ENCODE results near the gene CDC34.

The CDC34 gene

DNA sequence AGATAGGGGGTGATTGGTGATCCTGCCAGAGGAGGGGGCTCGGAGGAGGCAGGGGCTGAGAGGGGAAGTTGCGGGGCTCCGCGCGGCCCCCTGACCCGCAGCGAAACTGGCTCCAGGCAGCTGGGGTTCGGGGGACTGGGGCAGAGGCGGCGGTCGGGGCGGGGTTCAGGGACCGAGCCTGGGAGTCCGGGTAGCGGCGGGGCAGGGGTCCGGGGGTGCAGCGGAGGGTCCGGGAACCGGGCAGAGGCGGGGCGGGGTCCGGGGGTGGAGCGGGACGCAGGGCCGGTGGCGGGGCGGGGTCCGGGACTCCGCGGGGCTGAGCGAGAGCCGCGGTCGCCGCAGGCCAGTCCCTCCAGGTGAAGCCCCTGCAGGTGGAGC is 34.1 kb upstream of the CDC34 start:
- no peak for DNase-seq (ENCODE audit: low read depth)

DNA sequence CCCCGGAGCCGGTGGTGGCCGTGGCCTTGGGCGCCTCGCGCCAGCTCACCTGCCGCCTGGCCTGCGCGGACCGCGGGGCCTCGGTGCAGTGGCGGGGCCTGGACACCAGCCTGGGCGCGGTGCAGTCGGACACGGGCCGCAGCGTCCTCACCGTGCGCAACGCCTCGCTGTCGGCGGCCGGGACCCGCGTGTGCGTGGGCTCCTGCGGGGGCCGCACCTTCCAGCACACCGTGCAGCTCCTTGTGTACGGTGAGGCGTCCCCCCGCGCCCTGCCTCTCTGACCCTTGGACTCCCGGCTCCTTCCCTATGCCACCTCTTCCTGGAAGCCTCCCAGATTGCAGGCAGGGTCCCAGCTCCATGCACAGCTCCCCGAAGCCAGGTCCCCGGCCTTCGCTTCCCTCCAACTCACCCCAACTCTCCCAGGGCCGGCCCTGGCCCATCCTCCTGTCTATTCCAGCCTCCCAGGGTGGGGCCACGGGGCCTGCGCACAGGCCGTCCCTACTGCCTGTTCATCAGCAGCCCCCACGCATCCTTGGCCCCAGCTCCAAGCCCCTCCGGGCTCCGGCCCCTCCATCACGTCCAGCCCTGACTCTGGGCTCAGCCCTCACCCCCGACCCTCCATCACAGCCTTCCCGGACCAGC is 33.6 kb upstream of the CDC34 start:
- no peak for DNase-seq (ENCODE audit: low read depth)

DNA sequence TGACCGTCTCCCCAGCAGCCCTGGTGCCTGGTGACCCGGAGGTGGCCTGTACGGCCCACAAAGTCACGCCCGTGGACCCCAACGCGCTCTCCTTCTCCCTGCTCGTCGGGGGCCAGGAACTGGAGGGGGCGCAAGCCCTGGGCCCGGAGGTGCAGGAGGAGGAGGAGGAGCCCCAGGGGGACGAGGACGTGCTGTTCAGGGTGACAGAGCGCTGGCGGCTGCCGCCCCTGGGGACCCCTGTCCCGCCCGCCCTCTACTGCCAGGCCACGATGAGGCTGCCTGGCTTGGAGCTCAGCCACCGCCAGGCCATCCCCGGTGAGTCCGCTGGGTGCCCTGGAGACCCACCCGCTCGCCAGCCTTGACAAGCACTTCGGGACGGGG is 33.1 kb upstream of the CDC34 start:
- no peak for DNase-seq (ENCODE audit: low read depth)

DNA sequence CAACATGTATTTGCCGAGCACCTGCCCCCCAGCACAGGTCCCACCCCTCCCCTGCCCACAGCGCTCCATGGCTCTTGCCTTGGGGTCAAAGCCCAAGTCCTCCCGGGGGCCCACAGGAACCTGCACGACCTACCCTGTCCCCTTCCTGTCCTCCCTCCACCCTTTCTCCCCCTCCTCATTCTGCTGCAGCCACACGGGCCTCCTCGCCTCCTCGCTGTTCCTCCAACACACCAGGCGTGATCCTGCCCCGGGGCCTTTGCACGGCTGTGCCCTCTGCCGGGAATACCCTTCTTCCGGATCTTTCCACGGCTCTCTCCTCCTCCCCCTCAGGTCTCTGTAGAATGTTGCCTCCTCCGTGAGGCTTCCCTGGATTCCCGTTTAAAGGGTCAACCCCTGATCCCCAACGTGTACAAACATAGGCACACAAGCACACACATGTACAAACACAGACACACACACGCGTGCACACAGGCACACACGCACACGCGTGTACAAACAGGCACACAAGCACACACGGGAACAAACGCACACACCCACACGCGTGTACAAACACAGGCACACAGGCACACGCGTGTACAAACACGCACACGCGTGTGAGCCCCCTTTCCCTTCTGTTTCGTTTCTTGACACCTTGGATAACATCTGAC is 32.5 kb upstream of the CDC34 start:
- DNase-seq (ENCODE audit: low read depth) = no peak

DNA sequence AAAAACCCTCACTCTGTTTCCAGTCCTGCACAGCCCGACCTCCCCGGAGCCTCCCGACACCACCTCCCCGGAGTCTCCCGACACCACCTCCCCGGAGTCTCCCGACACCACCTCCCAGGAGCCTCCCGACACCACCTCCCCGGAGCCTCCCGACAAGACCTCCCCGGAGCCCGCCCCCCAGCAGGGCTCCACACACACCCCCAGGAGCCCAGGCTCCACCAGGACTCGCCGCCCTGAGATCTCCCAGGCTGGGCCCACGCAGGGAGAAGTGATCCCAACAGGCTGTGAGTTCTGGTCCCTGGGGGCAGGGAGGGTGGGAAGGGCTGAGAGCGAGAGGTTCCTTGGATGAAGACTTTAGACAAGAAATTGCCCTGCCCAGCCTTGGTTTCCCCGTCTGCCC is 29.9 kb upstream of the CDC34 start:
- DNase-seq (ENCODE audit: low read depth) = no peak

DNA sequence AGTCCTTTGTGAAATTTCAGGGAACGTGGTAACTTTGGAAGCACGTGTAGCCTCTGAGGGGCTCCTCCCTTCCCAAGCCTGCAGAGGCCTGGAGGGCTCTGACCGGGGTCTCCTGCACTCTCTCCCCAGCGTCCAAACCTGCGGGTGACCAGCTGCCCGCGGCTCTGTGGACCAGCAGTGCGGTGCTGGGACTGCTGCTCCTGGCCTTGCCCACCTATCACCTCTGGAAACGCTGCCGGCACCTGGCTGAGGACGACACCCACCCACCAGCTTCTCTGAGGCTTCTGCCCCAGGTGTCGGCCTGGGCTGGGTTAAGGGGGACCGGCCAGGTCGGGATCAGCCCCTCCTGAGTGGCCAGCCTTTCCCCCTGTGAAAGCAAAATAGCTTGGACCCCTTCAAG is 26.9 kb upstream of the CDC34 start:
- DNase-seq (ENCODE audit: low read depth) = no peak

DNA sequence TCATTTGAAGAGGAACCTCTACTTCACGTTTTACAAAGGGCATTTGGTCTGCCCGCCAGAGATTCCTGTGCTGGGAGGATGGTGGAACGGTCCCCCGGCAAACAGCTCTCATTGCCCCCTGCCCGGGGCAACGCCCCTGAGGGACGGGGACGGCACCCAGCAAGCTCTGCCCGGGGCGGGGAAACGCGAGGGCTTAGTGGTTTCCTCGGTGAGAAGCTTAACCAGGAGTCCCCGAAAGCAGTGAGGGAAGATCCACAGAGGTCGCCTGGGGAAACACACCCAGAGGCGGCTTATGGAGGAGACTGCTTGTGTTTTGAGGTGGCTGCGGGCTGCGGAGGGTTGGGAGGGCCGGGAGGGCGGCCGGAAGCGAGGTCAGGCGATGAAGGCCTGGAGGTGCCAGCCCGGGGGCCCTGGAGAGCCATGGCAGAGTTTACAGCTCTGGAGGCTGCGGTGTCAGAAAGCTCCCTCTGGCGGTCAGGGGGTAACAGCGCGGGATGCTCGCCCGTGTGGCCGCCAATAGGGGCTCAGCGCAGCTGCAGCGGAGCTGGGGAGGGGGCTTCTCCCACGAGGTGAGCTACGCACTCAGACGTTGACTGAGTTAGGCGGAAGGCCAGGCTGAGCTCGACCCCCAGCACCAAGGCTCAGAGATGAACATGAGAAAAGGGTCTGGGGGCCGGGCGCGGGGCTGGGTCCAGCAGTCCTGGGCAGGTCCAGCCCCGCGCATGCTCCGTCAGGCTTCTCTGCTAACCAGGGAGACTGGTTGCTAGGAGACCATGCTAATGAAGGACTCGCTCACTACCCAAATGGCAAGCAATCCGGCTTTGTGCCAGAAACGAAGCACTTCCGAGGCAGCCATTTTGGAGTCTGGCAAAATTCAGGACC is 24.9 kb upstream of the CDC34 start:
- DNase-seq (ENCODE audit: low read depth) = peak; percentile 99

DNA sequence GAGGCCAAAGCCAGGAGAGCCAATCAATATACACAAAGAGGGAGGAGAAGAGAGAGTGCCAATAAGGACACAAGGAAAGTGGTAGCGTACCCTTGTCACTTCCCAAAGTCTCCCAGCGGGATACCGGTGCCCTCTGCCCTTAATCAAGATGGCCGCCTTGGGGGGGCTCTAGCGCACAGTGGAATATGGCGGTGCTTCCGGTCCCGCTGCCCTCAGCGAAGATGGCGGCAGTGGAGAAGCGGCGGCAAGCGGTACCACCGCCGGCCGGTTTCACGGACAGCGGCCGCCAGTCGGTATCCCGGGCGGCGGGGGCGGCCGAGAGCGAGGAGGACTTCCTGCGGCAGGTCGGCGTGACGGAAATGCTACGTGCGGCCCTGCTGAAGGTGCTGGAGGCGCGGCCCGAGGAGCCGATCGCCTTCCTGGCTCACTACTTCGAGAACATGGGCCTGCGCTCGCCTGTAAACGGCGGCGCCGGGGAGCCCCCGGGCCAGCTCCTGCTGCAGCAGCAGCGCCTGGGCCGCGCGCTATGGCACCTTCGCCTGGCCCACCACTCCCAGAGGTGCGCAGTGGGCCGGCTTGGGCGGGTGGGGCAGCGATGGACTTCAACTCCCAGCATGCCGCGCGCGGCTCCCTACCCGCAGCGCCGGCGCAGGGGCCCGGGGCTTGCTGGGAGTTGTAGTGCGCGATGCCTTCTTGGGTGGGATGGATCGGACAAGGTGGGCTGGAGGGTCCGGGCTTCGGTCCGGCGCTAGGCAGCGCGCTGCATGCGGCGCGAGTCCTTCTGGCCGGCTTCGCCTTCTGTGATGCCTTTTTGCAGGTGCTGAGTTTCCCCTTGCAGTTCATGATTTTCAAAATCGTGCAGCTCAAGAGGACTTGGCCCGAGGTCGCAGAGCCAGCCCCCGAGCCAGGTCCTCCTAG is 24.0 kb upstream of the CDC34 start, which contains the start of gene TPGS1:
Gene TPGS1, plus strand, starts transcription at position 212 of the 918 bp plus-strand sequence. Its CDS starts 10 bp downstream, at position 222.
- DNase-seq (ENCODE audit: low read depth) = no peak

DNA sequence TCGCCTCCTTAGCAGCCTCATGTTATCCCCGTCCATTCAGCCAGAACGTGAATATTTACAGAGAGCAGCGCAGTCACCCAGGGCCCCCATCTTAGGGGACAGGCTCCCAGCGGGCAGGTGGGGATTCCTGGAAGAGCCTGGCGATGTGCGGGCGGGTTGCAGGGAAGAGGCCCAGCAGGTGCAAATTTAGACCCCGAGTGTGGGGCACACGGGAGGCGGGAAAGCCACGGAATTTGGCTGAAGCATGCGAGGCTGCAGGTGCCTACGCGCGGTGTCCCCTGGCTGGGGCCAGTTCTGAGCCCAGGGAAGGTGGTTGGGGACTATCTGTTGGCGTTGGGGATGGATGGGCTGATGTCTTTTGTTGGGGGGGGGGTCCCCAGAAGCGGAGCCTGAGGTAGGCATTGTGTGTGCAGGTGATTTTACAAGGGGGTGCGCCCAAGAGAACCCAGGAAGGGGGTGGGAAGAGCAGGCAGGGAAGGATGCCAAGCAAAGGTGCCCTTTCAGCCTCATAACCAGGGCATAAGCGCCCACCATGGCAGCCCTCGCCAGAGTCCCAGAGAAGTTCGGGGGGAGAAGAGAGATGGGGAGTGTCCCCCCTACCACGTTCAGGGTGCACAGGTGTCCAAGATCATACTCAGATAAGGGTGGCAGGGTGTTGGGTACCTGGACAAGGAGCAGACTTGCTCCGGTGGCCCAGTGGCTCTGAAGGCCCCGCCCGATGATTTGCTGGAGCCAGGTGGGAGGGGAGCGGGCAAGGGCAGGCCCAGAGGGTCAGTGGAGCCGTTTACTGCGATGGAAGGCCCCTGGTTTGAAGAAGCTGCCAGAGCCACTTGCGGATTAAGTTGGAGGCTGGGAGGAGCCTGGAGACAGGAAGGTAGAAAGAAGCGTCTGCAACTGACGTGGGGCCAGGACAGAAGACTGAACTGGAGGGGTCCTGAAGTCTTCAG is 23.1 kb upstream of the CDC34 start:
- no peak for DNase-seq (ENCODE audit: low read depth)

DNA sequence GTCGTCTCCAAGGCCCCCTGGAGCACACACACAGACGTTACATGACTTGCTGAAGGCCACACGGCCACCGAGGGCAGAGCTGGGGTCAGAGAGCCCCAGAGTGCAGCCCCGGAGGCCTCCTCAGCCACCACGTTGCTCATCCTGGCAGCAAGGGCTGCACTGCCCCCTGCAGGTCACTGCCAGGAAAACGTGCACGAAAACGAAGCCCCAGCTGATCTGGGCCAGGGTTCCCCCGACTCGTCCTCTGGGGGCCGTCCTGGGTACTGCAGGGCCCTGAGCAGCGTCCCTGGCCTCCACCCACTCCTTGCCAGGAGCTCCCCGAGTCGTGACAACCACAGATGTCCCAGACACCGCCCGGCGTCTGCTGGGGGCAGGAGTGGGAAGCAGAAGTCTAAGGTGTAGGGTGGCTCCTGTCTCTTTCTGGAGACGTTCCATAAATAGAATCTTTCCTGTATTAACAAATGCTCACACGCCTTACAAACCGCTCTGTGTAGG is 20.9 kb upstream of the CDC34 start:
- no peak for DNase-seq (ENCODE audit: low read depth)

DNA sequence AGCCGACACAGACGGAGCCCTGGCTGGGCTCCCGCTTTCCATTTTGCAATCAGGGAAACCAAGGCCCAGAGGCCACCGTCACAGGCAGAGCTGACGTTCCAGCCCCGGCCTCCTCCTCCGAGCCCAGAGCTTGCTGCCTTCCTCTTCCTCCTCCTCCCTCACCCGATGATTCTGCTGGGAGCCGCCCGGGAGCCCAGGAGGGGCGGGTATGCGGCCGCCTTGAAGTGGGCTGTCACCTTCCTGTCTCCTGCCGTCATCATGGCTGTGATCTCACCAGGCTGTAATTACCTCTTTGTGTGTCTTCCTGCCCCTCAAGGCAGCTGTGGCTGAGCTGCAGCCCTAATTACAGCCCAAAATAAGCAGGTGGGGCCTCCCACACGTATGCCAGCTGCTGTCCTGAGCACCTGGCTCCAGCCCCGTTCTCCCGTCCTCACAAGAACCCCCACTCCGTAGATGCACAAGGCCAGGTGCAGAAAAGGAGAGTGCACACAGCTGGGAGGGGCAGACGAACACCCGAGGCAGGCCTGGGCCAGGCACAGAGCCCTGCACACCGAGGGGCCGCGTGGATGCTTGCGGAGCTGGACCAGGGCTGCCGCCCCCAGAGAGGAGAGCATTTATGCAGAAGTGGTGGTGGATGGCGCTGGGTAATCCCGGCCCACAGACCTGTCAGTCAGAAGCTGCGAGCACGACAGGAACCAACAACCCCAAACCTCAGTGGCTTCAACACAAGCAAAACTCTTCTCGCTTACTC is 20.3 kb upstream of the CDC34 start:
- no peak for DNase-seq (ENCODE audit: low read depth)

DNA sequence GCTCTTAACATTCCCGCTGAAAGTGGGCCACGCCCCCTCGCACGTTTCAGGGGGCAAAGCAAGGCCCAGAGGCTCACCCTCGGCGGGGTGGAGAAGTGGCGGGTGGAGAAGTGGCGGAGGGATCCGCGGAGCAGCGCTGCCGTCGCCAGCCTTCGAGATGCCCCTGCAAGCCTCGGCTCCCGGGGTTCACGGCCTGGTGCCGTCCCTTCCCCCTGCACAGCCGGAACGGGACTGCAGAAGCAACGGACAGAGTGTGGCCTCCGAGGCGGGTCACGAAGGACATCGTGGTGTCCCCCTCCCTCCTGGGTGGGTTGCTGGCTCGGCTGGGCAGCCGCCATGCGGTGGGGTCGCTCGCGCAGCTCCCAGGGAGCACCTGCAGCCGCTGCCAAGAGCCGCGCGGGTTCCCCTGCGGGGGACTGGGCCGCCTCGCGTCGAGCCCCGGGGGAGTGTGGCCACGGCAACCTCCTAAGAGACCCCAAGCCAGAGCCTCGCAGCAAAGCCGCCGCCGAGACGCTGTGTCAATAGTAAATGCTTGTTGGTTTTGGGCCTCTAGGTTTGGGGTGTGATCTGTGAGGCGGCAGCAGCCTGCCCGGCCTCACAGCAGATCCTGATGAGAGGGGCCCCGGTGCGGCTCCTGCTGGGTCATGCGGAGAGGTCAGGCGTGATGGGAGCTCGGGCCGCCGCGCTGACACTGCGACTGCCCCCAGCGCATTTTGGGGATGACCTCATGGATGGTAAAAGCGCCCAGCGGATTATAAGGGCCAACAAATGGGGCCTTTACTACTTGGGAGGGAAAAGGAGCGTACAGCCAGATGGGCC is 18.8 kb upstream of the CDC34 start:
- DNase-seq (ENCODE audit: low read depth) = no peak

DNA sequence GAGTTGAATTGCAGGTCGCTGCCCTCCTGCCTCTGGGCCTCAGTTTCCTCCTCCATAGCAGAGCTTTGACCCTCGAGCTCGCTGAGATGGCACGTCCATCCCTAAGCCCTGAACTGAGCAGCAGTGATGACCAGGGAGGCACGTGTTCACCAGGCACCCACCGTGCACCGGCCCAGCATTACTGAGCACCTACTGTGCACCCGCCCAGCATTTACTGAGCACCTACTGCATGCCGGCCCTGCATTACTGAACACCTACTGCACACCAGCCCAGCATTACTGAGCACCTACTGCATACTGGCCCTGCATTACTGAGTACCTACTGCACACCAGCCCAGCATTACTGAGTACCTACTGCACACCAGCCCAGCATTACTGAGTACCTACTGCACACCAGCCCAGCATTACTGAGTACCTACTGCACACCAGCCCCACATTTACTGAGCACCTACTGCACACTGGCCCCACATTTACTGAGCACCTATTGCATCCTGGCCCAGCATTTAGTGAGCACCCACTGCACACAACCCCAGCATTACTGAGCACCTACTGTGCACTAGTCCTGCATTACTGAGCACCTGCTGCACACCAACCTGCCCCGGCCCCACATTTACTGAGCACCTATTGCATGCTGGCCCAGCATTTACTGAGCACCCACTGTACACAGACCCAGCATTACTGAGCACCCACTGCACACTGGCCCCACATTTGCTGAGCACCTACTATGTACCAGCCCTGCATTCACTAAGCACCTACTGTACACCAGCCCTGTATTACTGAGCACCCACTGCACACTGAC is 18.0 kb upstream of the CDC34 start:
- DNase-seq (ENCODE audit: low read depth) = no peak

DNA sequence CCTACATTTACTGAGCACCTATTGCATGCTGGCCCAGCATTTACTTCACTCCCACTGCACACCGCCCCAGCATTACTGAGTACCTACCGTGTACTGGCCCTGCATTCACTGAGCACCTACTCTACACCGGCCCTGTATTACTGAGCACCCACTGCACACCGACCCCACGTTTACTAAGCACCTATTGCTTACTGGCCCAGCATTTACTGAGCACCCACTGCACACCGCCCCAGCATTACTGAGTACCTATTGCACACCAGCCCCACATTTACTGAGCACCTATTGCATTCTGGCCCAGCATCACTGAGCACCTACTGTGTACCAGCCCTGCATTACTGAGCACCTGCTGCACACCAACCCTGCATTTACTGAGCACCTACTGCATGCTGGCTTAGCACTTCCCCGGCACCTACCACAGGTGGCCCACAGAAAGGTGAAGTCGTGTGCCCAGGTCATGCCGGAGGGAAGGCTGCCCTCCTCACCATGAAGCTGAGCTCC is 17.3 kb upstream of the CDC34 start:
- no peak for DNase-seq (ENCODE audit: low read depth)

DNA sequence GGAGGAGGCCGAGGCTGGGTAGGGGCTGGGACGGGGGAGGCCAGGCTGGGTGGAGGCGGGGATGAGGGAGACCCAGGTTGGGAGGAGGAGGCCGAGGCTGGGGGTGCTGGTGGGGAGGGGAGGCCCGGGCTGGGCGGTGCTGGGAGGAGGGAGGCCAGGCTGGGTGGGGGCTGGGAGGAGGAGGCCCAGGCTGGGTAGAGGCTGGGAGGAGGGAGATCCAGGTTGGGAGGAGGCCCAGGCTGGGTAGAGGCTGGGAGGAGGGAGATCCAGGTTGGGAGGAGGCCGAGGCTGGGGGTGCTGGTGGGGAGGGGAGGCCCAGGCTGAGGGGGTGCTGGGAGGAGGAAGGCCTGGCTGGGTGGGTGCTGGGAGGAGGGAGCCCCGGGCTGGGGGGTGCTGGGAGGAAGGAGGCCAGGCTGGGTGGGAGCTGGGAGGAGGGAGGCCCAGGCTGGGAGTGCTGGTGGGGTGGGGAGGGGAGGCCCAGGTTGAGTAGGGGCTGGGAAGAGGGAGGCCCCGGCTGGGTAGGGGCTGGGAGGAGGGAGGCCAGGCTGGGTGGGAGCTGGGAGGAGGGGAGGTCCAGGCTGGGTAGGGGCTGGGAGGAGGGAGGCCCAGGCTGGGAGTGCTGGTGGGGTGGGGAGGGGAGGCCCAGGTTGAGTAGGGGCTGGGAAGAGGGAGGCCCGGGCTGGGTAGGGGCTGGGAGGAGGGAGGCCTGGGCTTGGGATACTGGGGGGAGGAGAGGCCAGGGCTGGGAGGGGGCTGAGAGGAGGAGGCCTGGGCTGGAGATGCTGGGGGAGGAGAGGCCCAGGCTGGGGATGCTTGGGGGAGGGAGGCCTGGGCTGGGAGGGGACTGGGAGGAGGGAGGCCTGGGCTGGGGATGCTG is 13.6 kb upstream of the CDC34 start:
- no peak for DNase-seq (ENCODE audit: low read depth)

DNA sequence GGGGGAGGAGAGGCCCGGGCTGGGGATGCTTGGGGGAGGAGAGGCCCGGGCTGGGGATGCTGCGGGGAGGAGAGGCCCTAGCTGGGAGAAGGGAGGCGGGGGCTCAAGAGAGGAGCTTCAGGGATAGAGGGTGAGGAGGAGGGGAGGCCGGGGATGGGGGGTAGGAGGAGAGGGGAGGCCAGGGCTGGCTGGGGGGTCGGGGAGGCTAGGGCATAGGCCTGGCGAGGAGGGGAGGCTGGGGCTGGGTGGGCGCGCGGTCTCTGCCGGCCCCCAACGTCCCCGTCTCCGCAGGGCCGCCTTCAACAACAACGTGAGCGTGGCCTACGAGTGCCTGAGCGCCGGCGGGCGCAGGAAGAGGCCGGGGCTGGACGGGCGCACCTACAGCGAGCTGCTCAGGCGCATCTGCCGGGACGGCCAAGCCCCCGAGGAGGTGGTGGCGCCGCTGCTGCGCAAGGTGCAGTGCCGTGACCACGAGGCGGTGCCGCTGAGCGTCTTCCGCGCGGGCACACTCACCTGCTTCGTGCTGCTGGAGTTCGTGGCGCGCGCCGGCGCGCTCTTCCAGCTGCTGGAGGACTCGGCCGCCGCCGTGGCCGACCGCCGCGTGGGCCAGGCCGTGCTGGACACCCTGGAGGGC is 12.8 kb upstream of the CDC34 start:
- no peak for DNase-seq (ENCODE audit: low read depth)
